Vagina (tissue), 2 donors: ENCODE measurements around the gene ZCRB1. TPM values are rescaled to one million over a fixed set of nuclear protein-coding genes. Genes with fewer than 3 reads are reported as not detected.

Source experiments
- DNase-seq, 2 donors: peaks; one replicate each; pipeline ENCODE4 v3.0.0-alpha.2; 2017; ENCODE audit errors: extremely low spot score in 2 of 2
- H3K27ac ChIP-seq: fragments of 200-600 bp; sonication (generic); one replicate; pipeline ENCODE4 v1.5.1; 2019
- H3K27me3 ChIP-seq: fragments of 200-600 bp; sonication (generic); one replicate; pipeline ENCODE4 v1.5.1; 2019
- H3K36me3 ChIP-seq, 2 donors: fragments of 200-600 bp; sonication (generic); one replicate each; pipeline ENCODE4 v1.5.1; 2017 to 2019
- H3K4me1 ChIP-seq: fragments of 200-600 bp; sonication (generic); one replicate; pipeline ENCODE4 v1.5.1; 2019
- H3K4me3 ChIP-seq, 2 donors: fragments of 200-600 bp; sonication (generic); 1 replicate in 1 of 2; 2 replicates in 1 of 2; pipeline ENCODE4 v1.5.1; 2016 to 2019
- H3K9me3 ChIP-seq: fragments of 200-600 bp; sonication (generic); one replicate; pipeline ENCODE4 v1.5.1; 2019
- POLR2A ChIP-seq, 2 donors: fragments of 450-650 bp; IDR thresholded peaks; one replicate each; pipeline ENCODE4 v1.6.1; 2017; ENCODE audit warnings: antibody characterized with exemption in 2 of 2, mild to moderate bottlenecking in 2 of 2, moderate library complexity in 2 of 2
- POLR2AphosphoS5 ChIP-seq, 2 donors: sonication (generic); formaldehyde crosslinking; IDR thresholded peaks; one replicate each; pipeline ENCODE4 v1.9.0; 2017; ENCODE audit warnings: antibody characterized with exemption in 2 of 2, mild to moderate bottlenecking in 2 of 2, low read depth in 1 of 2; ENCODE audit not compliant: insufficient read depth in 1 of 2
- intact Hi-C: fragments of 100-400 bp; cut with DNase I; formaldehyde crosslinking; loops from one replicate; pipeline ENCODE4 v1.15.1; 2023
- total RNA-seq: library from RNA; depleted of rRNA; stranded (reverse); fragments of >200 nt; gene quantifications from one replicate; pipeline ENCODE4 v1.2.3, GENCODE V29; 2016
- TF ChIP-seq, protein P1 (sequence below), 3 experiments: fragments of 450-650 bp in 2 of 3; fragments of 200-600 bp in 1 of 3; sonication (generic) in 1 of 3; IDR thresholded peaks; one replicate each; pipeline ENCODE4 v1.5.1; 2017 to 2019; ENCODE audit warnings: antibody characterized with exemption in 3 of 3, mild to moderate bottlenecking in 2 of 3, moderate library complexity in 2 of 3

ZCRB1 gene
- total RNA-seq, 1 donor from 2014 or later: 36.3 TPM

DNA sequence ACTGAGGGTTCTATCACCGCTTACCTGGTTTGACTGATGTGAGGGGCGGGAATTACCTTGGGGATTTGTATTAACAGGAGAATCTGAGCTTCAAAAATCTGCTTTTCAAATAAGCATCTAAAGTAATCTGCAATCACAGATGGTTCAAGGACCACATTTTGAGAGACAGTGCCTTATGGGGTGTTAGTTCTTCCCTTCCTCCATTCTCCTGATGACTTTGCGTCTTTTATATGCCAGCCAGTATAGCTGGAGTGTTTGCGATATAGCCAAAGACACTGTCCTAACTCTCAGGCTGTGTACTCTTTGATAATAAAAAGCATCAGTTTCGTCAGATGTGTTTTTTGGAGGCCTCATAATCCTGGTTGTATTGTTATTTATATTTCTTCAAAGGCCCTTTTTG lies 39.6 kb upstream of the ZCRB1 start:
- Histone ChIP-seq H3K4me3 (no peak overlapping the region), H3K27ac (no peak overlapping the region), H3K36me3 (no peaks in the 10 kb centered on the region), H3K27me3 (no peaks in the 10 kb centered on the region), H3K9me3 (no peaks in the 10 kb centered on the region), H3K4me1 (no peaks in the 10 kb centered on the region)
- TF ChIP-seq POLR2AphosphoS5 (IDR thresholded peaks at IDR 0.05; ENCODE audit: insufficient read depth in 1 of 2, low read depth in 1 of 2) (no peak), POLR2A (IDR thresholded peaks at IDR 0.05) (no peak)
- TF ChIP-seq, protein P1, sequence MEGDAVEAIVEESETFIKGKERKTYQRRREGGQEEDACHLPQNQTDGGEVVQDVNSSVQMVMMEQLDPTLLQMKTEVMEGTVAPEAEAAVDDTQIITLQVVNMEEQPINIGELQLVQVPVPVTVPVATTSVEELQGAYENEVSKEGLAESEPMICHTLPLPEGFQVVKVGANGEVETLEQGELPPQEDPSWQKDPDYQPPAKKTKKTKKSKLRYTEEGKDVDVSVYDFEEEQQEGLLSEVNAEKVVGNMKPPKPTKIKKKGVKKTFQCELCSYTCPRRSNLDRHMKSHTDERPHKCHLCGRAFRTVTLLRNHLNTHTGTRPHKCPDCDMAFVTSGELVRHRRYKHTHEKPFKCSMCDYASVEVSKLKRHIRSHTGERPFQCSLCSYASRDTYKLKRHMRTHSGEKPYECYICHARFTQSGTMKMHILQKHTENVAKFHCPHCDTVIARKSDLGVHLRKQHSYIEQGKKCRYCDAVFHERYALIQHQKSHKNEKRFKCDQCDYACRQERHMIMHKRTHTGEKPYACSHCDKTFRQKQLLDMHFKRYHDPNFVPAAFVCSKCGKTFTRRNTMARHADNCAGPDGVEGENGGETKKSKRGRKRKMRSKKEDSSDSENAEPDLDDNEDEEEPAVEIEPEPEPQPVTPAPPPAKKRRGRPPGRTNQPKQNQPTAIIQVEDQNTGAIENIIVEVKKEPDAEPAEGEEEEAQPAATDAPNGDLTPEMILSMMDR (IDR thresholded peaks at IDR 0.05): no peak
- intact Hi-C loops: no loop called here
- DNase-seq: no peak

DNA sequence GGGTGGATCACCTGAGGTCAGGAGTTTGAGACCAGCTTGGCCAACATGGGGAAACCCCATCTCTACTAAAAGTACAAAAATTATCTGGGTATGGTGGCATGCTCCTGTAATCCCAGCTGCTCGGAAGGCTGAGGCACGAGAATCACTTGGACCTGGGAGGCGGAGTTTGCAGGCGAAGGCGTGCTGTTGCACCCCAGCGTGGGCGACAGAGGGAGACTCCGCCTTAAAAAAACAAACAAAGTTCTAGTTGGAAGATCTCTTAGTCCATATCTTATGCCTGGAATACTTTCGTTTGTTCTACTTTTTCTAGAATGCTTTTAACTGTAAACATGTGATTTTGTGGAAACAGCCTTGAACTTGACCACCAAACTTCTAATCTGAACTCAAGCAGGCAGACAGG lies 38.8 kb upstream of the ZCRB1 start:
- no peaks in the 10 kb centered on the region for H3K36me3 ChIP-seq
- H3K27ac ChIP-seq: no peak overlapping the region
- H3K4me1 ChIP-seq: no peaks in the 10 kb centered on the region
- no peak overlapping the region for H3K4me3 ChIP-seq
- no peak for DNase-seq
- no peaks in the 10 kb centered on the region for H3K27me3 ChIP-seq
- no peaks in the 10 kb centered on the region for H3K9me3 ChIP-seq
- intact Hi-C loops: no loop called here
- TF ChIP-seq POLR2A (IDR thresholded peaks at IDR 0.05) (no peak), POLR2AphosphoS5 (IDR thresholded peaks at IDR 0.05; ENCODE audit: insufficient read depth in 1 of 2, low read depth in 1 of 2) (no peak)
- TF ChIP-seq, protein P1 (IDR thresholded peaks at IDR 0.05): no peak

DNA sequence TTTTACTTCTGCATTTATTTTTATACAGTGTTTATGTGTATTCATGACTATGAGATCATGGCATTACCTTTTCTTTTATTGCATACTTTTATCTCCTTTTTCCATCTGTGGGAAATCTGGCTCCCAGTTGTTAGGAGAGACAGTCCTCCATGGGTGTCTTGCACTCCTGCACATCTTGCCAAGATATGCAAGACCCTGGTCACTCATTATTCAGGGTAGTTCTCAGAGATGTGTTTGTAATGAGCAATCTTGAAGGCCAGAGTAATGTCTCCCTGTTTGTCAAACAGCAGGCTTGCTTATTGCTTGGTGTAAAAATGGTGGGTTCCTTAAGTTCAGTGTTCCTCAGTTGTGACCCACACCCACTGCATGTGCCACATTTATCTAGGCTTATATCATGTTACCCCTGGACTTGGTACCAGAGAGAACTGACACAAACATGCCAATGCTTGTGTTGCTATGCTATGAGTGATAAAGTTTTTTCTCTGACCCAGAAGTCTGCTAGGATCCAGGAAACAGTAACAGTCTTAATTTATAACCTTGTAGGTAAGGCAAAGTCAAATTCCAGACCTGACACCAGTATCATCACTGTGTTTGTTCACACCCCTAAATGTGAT lies 36.9 kb upstream of the ZCRB1 start:
- intact Hi-C loops: no loop called here
- H3K4me3 ChIP-seq: no peak overlapping the region
- no peaks in the 10 kb centered on the region for H3K36me3 ChIP-seq
- H3K27ac ChIP-seq: no peak overlapping the region
- no peaks in the 10 kb centered on the region for H3K4me1 ChIP-seq
- H3K9me3 ChIP-seq: no peaks in the 10 kb centered on the region
- TF ChIP-seq, protein P1 (IDR thresholded peaks at IDR 0.05): no peak
- DNase-seq: no peak
- H3K27me3 ChIP-seq: no peaks in the 10 kb centered on the region

DNA sequence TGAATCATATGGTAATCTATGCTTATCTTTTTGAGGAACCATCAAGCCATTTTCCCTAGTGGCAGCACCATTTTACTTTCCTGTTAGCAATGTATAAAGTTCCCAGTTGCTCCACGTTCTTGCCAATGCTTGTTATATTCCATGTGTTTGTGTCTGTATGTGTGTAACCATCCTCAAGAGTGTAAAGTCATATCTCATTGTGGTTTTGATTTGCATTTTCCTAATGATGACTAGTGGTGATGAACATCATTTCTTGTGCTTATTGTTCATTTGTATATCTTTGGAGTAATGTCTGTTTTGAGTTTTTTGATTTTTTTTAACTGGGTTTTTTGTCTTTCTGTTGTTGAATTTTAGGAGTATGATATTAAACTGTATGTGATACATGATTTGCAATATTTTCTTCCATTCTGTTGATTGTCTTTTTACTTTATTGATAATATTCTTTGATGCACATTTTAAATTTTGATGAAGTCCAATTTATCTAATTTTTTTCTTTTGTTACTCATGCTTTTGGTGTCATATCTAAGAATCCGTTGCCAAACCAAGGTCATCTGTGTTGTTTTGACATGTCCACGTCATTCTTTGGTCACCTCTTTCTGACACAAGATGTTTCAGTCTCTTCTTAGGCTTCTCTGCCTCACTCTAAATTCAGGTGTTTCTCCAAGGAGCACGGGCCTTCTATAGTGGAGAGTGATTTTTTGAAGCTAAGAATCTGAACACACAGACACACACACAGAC lies 36.2 kb upstream of the ZCRB1 start:
- intact Hi-C loops: no loop called here
- no peaks in the 10 kb centered on the region for H3K36me3 ChIP-seq
- no peaks in the 10 kb centered on the region for H3K4me1 ChIP-seq
- H3K4me3 ChIP-seq: no peak overlapping the region
- DNase-seq: no peak
- H3K27ac ChIP-seq: no peak overlapping the region
- H3K27me3 ChIP-seq: no peaks in the 10 kb centered on the region
- no peaks in the 10 kb centered on the region for H3K9me3 ChIP-seq
- TF ChIP-seq POLR2A (IDR thresholded peaks at IDR 0.05) (no peak), POLR2AphosphoS5 (IDR thresholded peaks at IDR 0.05; ENCODE audit: insufficient read depth in 1 of 2, low read depth in 1 of 2) (no peak)
- TF ChIP-seq, protein P1 (IDR thresholded peaks at IDR 0.05): no peak

DNA sequence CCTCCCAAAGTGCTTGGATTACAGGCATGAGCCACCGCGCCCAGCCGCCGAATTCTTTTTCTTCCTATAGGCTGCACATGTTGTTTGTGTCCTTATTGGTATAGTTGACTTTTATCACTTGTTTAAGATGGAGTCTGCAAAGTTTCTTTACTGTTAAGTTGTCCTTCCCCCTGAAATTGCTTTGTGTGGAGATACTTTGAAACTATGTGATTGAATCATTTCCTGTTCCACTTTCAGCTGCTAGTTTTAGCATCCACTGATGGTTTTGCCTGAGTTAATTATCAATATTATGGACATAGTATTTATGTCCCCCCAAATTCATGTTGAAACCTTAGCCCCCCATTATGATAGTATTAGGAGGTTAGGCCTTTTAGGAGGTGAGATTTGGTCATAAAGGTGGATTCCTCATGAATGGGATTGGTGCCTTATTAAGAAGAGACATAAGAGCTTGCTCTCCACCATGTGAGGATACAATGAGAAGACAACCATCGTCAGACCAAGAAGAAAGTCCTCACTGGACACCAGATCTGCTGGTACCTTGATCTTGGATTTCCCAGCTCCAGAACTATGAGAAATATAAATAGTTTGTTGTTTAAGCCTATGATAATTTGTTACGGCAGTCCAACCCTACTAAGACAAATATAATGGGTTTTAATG lies 35.0 kb upstream of the ZCRB1 start:
- TF ChIP-seq POLR2A (IDR thresholded peaks at IDR 0.05): no peak
- intact Hi-C loops: no loop called here
- no peak overlapping the region for H3K4me3 ChIP-seq
- no peak overlapping the region for H3K27ac ChIP-seq
- H3K36me3 ChIP-seq: no peaks in the 10 kb centered on the region
- no peak for DNase-seq
- H3K9me3 ChIP-seq: no peaks in the 10 kb centered on the region
- no peaks in the 10 kb centered on the region for H3K27me3 ChIP-seq
- H3K4me1 ChIP-seq: no peaks in the 10 kb centered on the region
